Measurements from ENCODE around the gene CCL23. TPM values are rescaled to one million over a fixed set of nuclear protein-coding genes. Genes with fewer than 3 reads are reported as not detected.

CCL23 gene
- total RNA-seq, 1 experiment from 2014 or later = not detected

DNA sequence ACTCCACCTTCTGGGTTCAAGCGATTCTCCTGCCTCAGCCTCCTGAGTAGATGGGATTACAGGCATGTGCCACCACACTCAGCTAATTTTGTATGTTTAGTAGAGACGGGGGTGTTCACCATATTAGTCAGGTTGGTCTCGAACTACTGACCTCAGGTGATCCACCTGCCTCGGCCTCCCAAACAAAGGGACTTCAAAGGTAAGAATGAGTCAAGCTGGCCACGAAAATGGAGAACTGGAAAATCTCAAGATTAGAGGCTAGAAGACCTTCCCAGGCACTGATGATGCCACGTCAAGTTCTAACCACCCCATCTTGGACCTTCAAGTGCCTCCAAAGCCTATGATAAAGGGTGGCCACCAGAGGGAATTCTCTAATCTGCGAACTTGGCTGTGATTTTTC, 15.1 kb downstream of the CCL23 start:
- H3K4ac ChIP-seq (ENCODE audit: low read depth, low read length) = no peak overlapping the region
- no peak overlapping the region for H3K4me2 ChIP-seq (ENCODE audit: insufficient read depth, insufficient read length, low read length)
- no peaks in the 10 kb centered on the region for H3K79me2 ChIP-seq (ENCODE audit: insufficient read depth, low read length)
- no peak overlapping the region for H3K27ac ChIP-seq (ENCODE audit: insufficient read length, low read depth, low read length)
- no peak overlapping the region for H3K14ac ChIP-seq (ENCODE audit: insufficient read depth, low read length)
- H2BK15ac ChIP-seq (ENCODE audit: low read depth, low read length) = no peak overlapping the region
- no peak overlapping the region for H2BK120ac ChIP-seq (ENCODE audit: low read depth, low read length, poor library complexity, severe bottlenecking)
- Mint-ChIP-seq H3K4me3 (no peak overlapping the region), H3K9me3 (peaks cover 2% of the 10 kb centered on the region in 2 experiments; a peak in 2 of 5 replicates), H3K36me3 (ENCODE audit: insufficient read depth in 1 of 3, low read depth in 3 of 3) (no peaks in the 10 kb centered on the region; a peak in 1 of 7 replicates), H3K27ac (no peak overlapping the region; a peak in 1 of 7 replicates), H3K27me3 (ENCODE audit: low read depth) (peaks cover 3% of the 10 kb centered on the region), H3K4me1 (peaks cover 5 to 7% of the 10 kb centered on the region in 2 experiments; a peak in 3 of 4 replicates)
- H2BK5ac ChIP-seq (ENCODE audit: insufficient read length, low read length) = no peak overlapping the region
- H3K18ac ChIP-seq (ENCODE audit: insufficient read length, low read depth, low read length) = no peak overlapping the region
- H4K5ac ChIP-seq (ENCODE audit: insufficient read length, low read depth, low read length) = no peak overlapping the region
- TF ChIP-seq, protein P1, sequence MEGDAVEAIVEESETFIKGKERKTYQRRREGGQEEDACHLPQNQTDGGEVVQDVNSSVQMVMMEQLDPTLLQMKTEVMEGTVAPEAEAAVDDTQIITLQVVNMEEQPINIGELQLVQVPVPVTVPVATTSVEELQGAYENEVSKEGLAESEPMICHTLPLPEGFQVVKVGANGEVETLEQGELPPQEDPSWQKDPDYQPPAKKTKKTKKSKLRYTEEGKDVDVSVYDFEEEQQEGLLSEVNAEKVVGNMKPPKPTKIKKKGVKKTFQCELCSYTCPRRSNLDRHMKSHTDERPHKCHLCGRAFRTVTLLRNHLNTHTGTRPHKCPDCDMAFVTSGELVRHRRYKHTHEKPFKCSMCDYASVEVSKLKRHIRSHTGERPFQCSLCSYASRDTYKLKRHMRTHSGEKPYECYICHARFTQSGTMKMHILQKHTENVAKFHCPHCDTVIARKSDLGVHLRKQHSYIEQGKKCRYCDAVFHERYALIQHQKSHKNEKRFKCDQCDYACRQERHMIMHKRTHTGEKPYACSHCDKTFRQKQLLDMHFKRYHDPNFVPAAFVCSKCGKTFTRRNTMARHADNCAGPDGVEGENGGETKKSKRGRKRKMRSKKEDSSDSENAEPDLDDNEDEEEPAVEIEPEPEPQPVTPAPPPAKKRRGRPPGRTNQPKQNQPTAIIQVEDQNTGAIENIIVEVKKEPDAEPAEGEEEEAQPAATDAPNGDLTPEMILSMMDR (conservative IDR thresholded peaks at IDR 0.05) = no peak
- H3K4me1 ChIP-seq (ENCODE audit: insufficient read depth, low read length) = no peaks in the 10 kb centered on the region
- H2AK5ac ChIP-seq (ENCODE audit: insufficient read length, low read length) = no peak overlapping the region
- no peak overlapping the region for H2AFZ ChIP-seq (ENCODE audit: low read length)
- H2BK12ac ChIP-seq (ENCODE audit: insufficient read length, low read depth, low read length) = no peak overlapping the region
- no CpG with 5 or more reads among the region's 7 CpGs for WGBS (ENCODE audit: extremely low coverage, insufficient read length, low lambda C conversion rate)
- H3K9ac ChIP-seq (ENCODE audit: extremely low read depth, insufficient read length, low read length) = no peak overlapping the region
- no peaks in the 10 kb centered on the region for H3K27me3 ChIP-seq (ENCODE audit: insufficient read depth, low read length)
- no peak overlapping the region for H4K91ac ChIP-seq (ENCODE audit: insufficient read length, low read depth, low read length)
- no peaks in the 10 kb centered on the region for H3K9me3 ChIP-seq (ENCODE audit: control insufficient read depth, low read depth, low read length)
- no peak overlapping the region for H4K8ac ChIP-seq (replicated peaks; ENCODE audit: insufficient read length, low read depth, low read length)
- no peaks in the 10 kb centered on the region for H3K23me2 ChIP-seq (ENCODE audit: insufficient read length, low read depth, low read length, poor library complexity, severe bottlenecking)
- no peak overlapping the region for H3K23ac ChIP-seq (ENCODE audit: insufficient read length, low read depth, low read length)
- H3T11ph ChIP-seq (ENCODE audit: low read length) = no peak overlapping the region
- H3K79me1 ChIP-seq (ENCODE audit: insufficient read depth, low read depth, low read length, poor library complexity, severe bottlenecking) = no peaks in the 10 kb centered on the region
- peak; percentile 11 for DNase-seq
- no peak overlapping the region for H2BK20ac ChIP-seq (ENCODE audit: low read depth, low read length, poor library complexity, severe bottlenecking)
- no peak overlapping the region for H3K56ac ChIP-seq (ENCODE audit: insufficient read length, low read depth, low read length)
- H4K20me1 ChIP-seq (ENCODE audit: control insufficient read depth, insufficient read depth, insufficient read length) = no peaks in the 10 kb centered on the region
